ENCODE data around the gene SPEG. TPM values are rescaled to one million over a fixed set of nuclear protein-coding genes. Genes with fewer than 3 reads are reported as not detected.

The SPEG gene
- total RNA-seq, 1 donor from 2014 or later: 71.2 TPM

- no peak overlapping the region for H3K4me2 ChIP-seq (ENCODE audit: low read length)
- no peak overlapping the region for H3K9ac ChIP-seq (ENCODE audit: low read length)
- FAIRE-seq (no peak), DNase-seq (ENCODE audit: low read depth) (no peak)
- no peak overlapping the region for H3K27ac ChIP-seq (ENCODE audit: low read depth, low read length)
- Mint-ChIP-seq H3K4me1 (ENCODE audit: low read depth, unreplicated experiment) (peaks cover 18% of the 10 kb centered on the region), H3K27ac (ENCODE audit: unreplicated experiment) (no peak overlapping the region), H3K36me3 (ENCODE audit: low read depth, unreplicated experiment) (peaks cover 19% of the 10 kb centered on the region), H3K4me3 (ENCODE audit: unreplicated experiment) (no peak overlapping the region), H3K9me3 (ENCODE audit: unreplicated experiment) (no peaks in the 10 kb centered on the region), H3K27me3 (ENCODE audit: low read depth, unreplicated experiment) (peaks cover 8% of the 10 kb centered on the region)
- H3K27me3 ChIP-seq (ENCODE audit: insufficient read depth, low read length): no peaks in the 10 kb centered on the region
- H3K9me3 ChIP-seq (ENCODE audit: insufficient read depth, low read depth, low read length): no peaks in the 10 kb centered on the region
- H3K36me3 ChIP-seq (ENCODE audit: insufficient read depth, low read length): peaks cover 8% of the 10 kb centered on the region
- TF ChIP-seq CTCF (IDR thresholded peaks at IDR 0.05; ENCODE audit: insufficient read depth, low read depth, low read length) (no peak), EZH2 (IDR thresholded peaks at IDR 0.05; ENCODE audit: insufficient read depth, low read length) (no peak)
- no peaks in the 10 kb centered on the region for H4K20me1 ChIP-seq (ENCODE audit: insufficient read depth, low read length)
- H3K4me1 ChIP-seq (ENCODE audit: insufficient read depth, low read length): peaks cover 19% of the 10 kb centered on the region
- no peak overlapping the region for H3K4me3 ChIP-seq (ENCODE audit: insufficient read depth, low read depth, low read length)
- no peaks in the 10 kb centered on the region for H3K79me2 ChIP-seq (ENCODE audit: insufficient read depth, low read length)
- no peak overlapping the region for H2AFZ ChIP-seq (ENCODE audit: low read depth, low read length)
Observed at GRCh38 chr2:219471476-219472371, 37.1 kb downstream of the SPEG start.

GRCh38 chr2:219472629-219473187 lies 38.1 kb downstream of the SPEG start:
- peak overlapping the region; percentile 7 for H3K27ac Mint-ChIP-seq (ENCODE audit: unreplicated experiment)

More at GRCh38 chr2:219472629-219473187, 38.1 kb downstream of the SPEG start:
- peaks cover 19% of the 10 kb centered on the region for H3K4me1 ChIP-seq (ENCODE audit: insufficient read depth, low read length)
- TF ChIP-seq CTCF (IDR thresholded peaks at IDR 0.05; ENCODE audit: insufficient read depth, low read depth, low read length) (no peak), EZH2 (IDR thresholded peaks at IDR 0.05; ENCODE audit: insufficient read depth, low read length) (no peak)
- no peaks in the 10 kb centered on the region for H4K20me1 ChIP-seq (ENCODE audit: insufficient read depth, low read length)
- Mint-ChIP-seq H3K4me3 (ENCODE audit: unreplicated experiment) (no peak overlapping the region), H3K27me3 (ENCODE audit: low read depth, unreplicated experiment) (peaks cover 10% of the 10 kb centered on the region), H3K9me3 (ENCODE audit: unreplicated experiment) (no peaks in the 10 kb centered on the region), H3K36me3 (ENCODE audit: low read depth, unreplicated experiment) (peaks cover 21% of the 10 kb centered on the region), H3K4me1 (ENCODE audit: low read depth, unreplicated experiment) (peaks cover 16% of the 10 kb centered on the region)
- DNase-seq (ENCODE audit: low read depth) (no peak), FAIRE-seq (no peak)
- H3K36me3 ChIP-seq (ENCODE audit: insufficient read depth, low read length): peaks cover 2% of the 10 kb centered on the region
- H3K4me2 ChIP-seq (ENCODE audit: low read length): no peak overlapping the region
- no peaks in the 10 kb centered on the region for H3K27me3 ChIP-seq (ENCODE audit: insufficient read depth, low read length)
- no peak overlapping the region for H3K4me3 ChIP-seq (ENCODE audit: insufficient read depth, low read depth, low read length)
- no peaks in the 10 kb centered on the region for H3K9me3 ChIP-seq (ENCODE audit: insufficient read depth, low read depth, low read length)
- no peak overlapping the region for H3K27ac ChIP-seq (ENCODE audit: low read depth, low read length)
- H3K9ac ChIP-seq (ENCODE audit: low read length): no peak overlapping the region
- H3K79me2 ChIP-seq (ENCODE audit: insufficient read depth, low read length): no peaks in the 10 kb centered on the region
- H2AFZ ChIP-seq (ENCODE audit: low read depth, low read length): no peak overlapping the region
